HEK293T (cell line): Measurements from ENCODE around the gene ASB2.

Source experiments
- BHLHE40 ChIP-seq: fragments of 450-650 bp; IDR thresholded peaks from 2 replicates; pipeline ENCODE4 v1.6.1; 2016; ENCODE audit warnings: mild to moderate bottlenecking, moderate library complexity, borderline replicate concordance
- FOXA1 ChIP-seq: fragments of 450-650 bp; IDR thresholded peaks from 2 replicates; pipeline ENCODE4 v1.6.1; 2016; ENCODE audit warnings: mild to moderate bottlenecking
- FOXK2 ChIP-seq: fragments of 450-650 bp; IDR thresholded peaks from 2 replicates; pipeline ENCODE4 v1.6.1; 2016; ENCODE audit warnings: mild to moderate bottlenecking
- LEF1 ChIP-seq: fragments of 450-650 bp; IDR thresholded peaks from 2 replicates; pipeline ENCODE4 v1.6.1; 2017; ENCODE audit warnings: mild to moderate bottlenecking, borderline replicate concordance
- TARDBP ChIP-seq: fragments of 450-650 bp; IDR thresholded peaks from 2 replicates; pipeline ENCODE4 v1.6.1; 2016

GRCh38 chr14:93951635-93952540 lies 24.5 kb downstream of the ASB2 start:
- TF ChIP-seq FOXA1 (no peak), LEF1 (no peak), FOXK2 (no peak), BHLHE40 (no peak), TARDBP (no peak)
